ENCODE data around the gene GART.

GRCh38 chr21:33578214-33578613 is 36.3 kb upstream of the GART start:
- no peak for TF ChIP-seq CTCF (conservative IDR thresholded peaks at IDR 0.05 in 1 of 2, IDR thresholded peaks at IDR 0.05 in 1 of 2; ENCODE audit: extremely low read depth in 1 of 2, insufficient read depth in 1 of 2, low read depth in 1 of 2, low read length in 2 of 2)
- no peak for TF ChIP-seq EZH2 (IDR thresholded peaks at IDR 0.05; ENCODE audit: borderline replicate concordance, low read length)
